ENCODE data around the gene DNMT3A.
A peak's percentile ranks its signal among the peaks of the same experiment; 100 is the strongest.

Gene DNMT3A

GRCh38 chr2:25262288-25262687 lies 79.4 kb downstream of the DNMT3A start:
- DNase-seq (ENCODE audit: extremely low read depth in 1 of 2, low read depth in 1 of 2) = no peak

- no peak for DNase-seq (ENCODE audit: extremely low read depth in 1 of 2, low read depth in 1 of 2)
These were observed 82.0 kb downstream of the DNMT3A start for GRCh38 chr2:25259737-25260124.

- no peak for DNase-seq (ENCODE audit: extremely low read depth in 1 of 2, low read depth in 1 of 2)
These were observed 82.6 kb downstream of the DNMT3A start for GRCh38 chr2:25258847-25259736.

GRCh38 chr2:25257931-25258846 lies 83.5 kb downstream of the DNMT3A start:
- no peak for DNase-seq (ENCODE audit: extremely low read depth in 1 of 2, low read depth in 1 of 2)

GRCh38 chr2:25257032-25257552 lies 84.6 kb downstream of the DNMT3A start:
- no peak for DNase-seq (ENCODE audit: extremely low read depth in 1 of 2, low read depth in 1 of 2)

GRCh38 chr2:25256488-25256875 lies 85.2 kb downstream of the DNMT3A start:
- DNase-seq (ENCODE audit: extremely low read depth in 1 of 2, low read depth in 1 of 2) = no peak

- no peak for DNase-seq (ENCODE audit: extremely low read depth in 1 of 2, low read depth in 1 of 2)
These were observed 85.8 kb downstream of the DNMT3A start for GRCh38 chr2:25255745-25256487.

GRCh38 chr2:25254961-25255360 lies 86.8 kb downstream of the DNMT3A start:
- no peak for DNase-seq (ENCODE audit: extremely low read depth in 1 of 2, low read depth in 1 of 2)

- no peak for DNase-seq (ENCODE audit: extremely low read depth in 1 of 2, low read depth in 1 of 2)
These were observed 88.5 kb downstream of the DNMT3A start for GRCh38 chr2:25253153-25253626.

GRCh38 chr2:25252291-25253152 lies 89.2 kb downstream of the DNMT3A start:
- no peak for DNase-seq (ENCODE audit: extremely low read depth in 1 of 2, low read depth in 1 of 2)

- peak in 1 of 2 donors; percentile 25 for DNase-seq (ENCODE audit: extremely low read depth in 1 of 2, low read depth in 1 of 2)
These were observed 90.1 kb downstream of the DNMT3A start for GRCh38 chr2:25251422-25252273.

- no peak for DNase-seq (ENCODE audit: extremely low read depth in 1 of 2, low read depth in 1 of 2)
These were observed 90.7 kb downstream of the DNMT3A start for GRCh38 chr2:25251071-25251421.

GRCh38 chr2:25250331-25251070 lies 91.2 kb downstream of the DNMT3A start:
- DNase-seq (ENCODE audit: extremely low read depth in 1 of 2, low read depth in 1 of 2) = no peak

GRCh38 chr2:25249785-25250184 lies 91.9 kb downstream of the DNMT3A start:
- no peak for DNase-seq (ENCODE audit: extremely low read depth in 1 of 2, low read depth in 1 of 2)

- no peak for DNase-seq (ENCODE audit: extremely low read depth in 1 of 2, low read depth in 1 of 2)
These were observed 93.8 kb downstream of the DNMT3A start for GRCh38 chr2:25247792-25248512.

GRCh38 chr2:25246558-25247290 lies 95.0 kb downstream of the DNMT3A start:
- DNase-seq (ENCODE audit: extremely low read depth in 1 of 2, low read depth in 1 of 2) = no peak

GRCh38 chr2:25246001-25246400 lies 95.7 kb downstream of the DNMT3A start:
- DNase-seq (ENCODE audit: extremely low read depth in 1 of 2, low read depth in 1 of 2) = no peak
